Natural killer cell (primary cell): ENCODE measurements around the gene OR4D2. TPM values are rescaled to one million over a fixed set of nuclear protein-coding genes. Genes with fewer than 3 reads are reported as not detected.

Experiments
- ATAC-seq, 3 donors: fragments of 150-1000 bp in 2 of 3; fragments of 200-7000 bp in 1 of 3; cut with Tn5 transposase; 1 replicate in 1 of 3; 2 replicates in 2 of 3; pipeline ENCODE4 v1.10.0; 2021; ENCODE audit warnings: mild to moderate bottlenecking in 2 of 3, moderate library complexity in 2 of 3
- DNase-seq, 2 donors: peaks; one replicate each; pipeline versions ENCODE4 v3.0.0 to v3.0.0-alpha.2; 2013 to 2021; ENCODE audit warnings: mixed read lengths in 1 of 2
- H3K27ac ChIP-seq: one replicate; pipeline ENCODE4 v1.5.1; 2013; ENCODE audit warnings: mild to moderate bottlenecking, low read length
- H3K27me3 ChIP-seq: one replicate; pipeline ENCODE4 v1.6.1; 2013; ENCODE audit warnings: low read length; ENCODE audit not compliant: control insufficient read depth, insufficient read depth
- H3K36me3 ChIP-seq: one replicate; pipeline ENCODE4 v1.6.1; 2013; ENCODE audit warnings: low read length; ENCODE audit not compliant: control insufficient read depth, insufficient read depth
- H3K4me1 ChIP-seq: one replicate; pipeline ENCODE4 v1.6.1; 2013; ENCODE audit warnings: low read length; ENCODE audit not compliant: control insufficient read depth, insufficient read depth
- H3K4me3 ChIP-seq: one replicate; pipeline ENCODE4 v1.5.1; 2013; ENCODE audit warnings: low read length
- H3K9me3 ChIP-seq: one replicate; pipeline ENCODE4 v1.6.1; 2013; ENCODE audit warnings: low read length; ENCODE audit not compliant: control insufficient read depth, insufficient read depth
- H3K27ac Mint-ChIP-seq, 2 donors: one replicate each; pipeline ENCODE4 v1.8.0; 2022; ENCODE audit warnings: mild to moderate bottlenecking in 2 of 2, mixed read lengths in 2 of 2, moderate library complexity in 1 of 2
- H3K27me3 Mint-ChIP-seq, 2 donors: one replicate each; pipeline ENCODE4 v1.8.0; 2022; ENCODE audit warnings: low read depth in 2 of 2, mixed read lengths in 2 of 2
- H3K36me3 Mint-ChIP-seq: one replicate; pipeline ENCODE4 v1.8.0; 2022; ENCODE audit warnings: mixed read lengths
- H3K4me1 Mint-ChIP-seq, 2 donors: one replicate each; pipeline ENCODE4 v1.8.0; 2022; ENCODE audit warnings: mixed read lengths in 2 of 2
- H3K4me3 Mint-ChIP-seq: one replicate; pipeline ENCODE4 v1.8.0; 2022; ENCODE audit warnings: mild to moderate bottlenecking, moderate library complexity, mixed read lengths
- H3K9me3 Mint-ChIP-seq, 2 donors: one replicate each; pipeline ENCODE4 v1.8.0; 2022; ENCODE audit warnings: mixed read lengths in 2 of 2
- WGBS: methylation state at CpG from one replicate; pipeline ENCODE4 v1.1.7; 2013; ENCODE audit warnings: missing lambda C conversion rate; ENCODE audit not compliant: insufficient coverage; 5-methylcytosine and 5-hydroxymethylcytosine counted together
- intact Hi-C: fragments of 100-400 bp; cut with micrococcal nuclease; formaldehyde crosslinking; loops from one replicate; pipeline ENCODE4 v1.14.2; 2022
- total RNA-seq, 4 donors: library from RNA; stranded (reverse); fragments of 120-200 nt in 1 of 4; gene quantifications; one replicate each; pipeline versions ENCODE4 v1.2.3 to v1.2.4, GENCODE V29; 2013 to 2022
- TF ChIP-seq, protein P1 (sequence below): fragments of 200-600 bp; IDR thresholded peaks from one replicate; pipeline ENCODE4 v1.8.0; 2022; ENCODE audit warnings: antibody characterized with exemption

OR4D2 gene
- total RNA-seq, 3 donors from 2014 or later (not counting 1 experiment from before 2014, with no cell fraction given): not detected

DNA sequence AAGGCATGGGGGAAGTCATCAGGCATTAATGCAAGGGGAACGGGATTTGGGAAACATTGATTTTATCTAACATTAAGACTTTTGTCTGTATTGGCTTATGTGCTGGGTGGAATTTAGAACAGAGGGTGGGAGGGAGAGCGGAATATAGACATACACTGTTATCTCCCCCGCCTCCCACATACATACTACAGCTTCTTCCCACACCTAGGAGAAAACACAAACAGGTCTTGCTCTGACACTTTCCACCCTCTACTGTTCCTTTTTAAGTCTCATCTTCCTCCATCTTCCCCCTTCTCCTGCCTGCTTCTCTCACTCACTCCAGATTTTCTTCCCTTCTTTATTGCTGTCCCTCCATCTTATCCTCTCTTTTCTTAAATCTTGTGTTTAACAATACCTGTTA is 18.2 kb upstream of the OR4D2 start:
- peaks cover 17% of the 10 kb centered on the region for H3K4me1 ChIP-seq
- peaks cover 4% of the 10 kb centered on the region for H3K9me3 ChIP-seq
- peaks cover 6 to 18% of the 10 kb centered on the region in 2 donors for H3K9me3 Mint-ChIP-seq
- no peaks in the 10 kb centered on the region for H3K27me3 ChIP-seq
- DNase-seq (no peak), ATAC-seq (no peak)
- H3K4me3 ChIP-seq: no peak overlapping the region
- H3K27ac Mint-ChIP-seq: no peak overlapping the region
- H3K27ac ChIP-seq: no peak overlapping the region
- no peaks in the 10 kb centered on the region for H3K27me3 Mint-ChIP-seq
- H3K36me3 Mint-ChIP-seq: peaks cover 37% of the 10 kb centered on the region
- intact Hi-C loops: no loop called here
- H3K4me3 Mint-ChIP-seq: no peak overlapping the region
- TF ChIP-seq, protein P1, sequence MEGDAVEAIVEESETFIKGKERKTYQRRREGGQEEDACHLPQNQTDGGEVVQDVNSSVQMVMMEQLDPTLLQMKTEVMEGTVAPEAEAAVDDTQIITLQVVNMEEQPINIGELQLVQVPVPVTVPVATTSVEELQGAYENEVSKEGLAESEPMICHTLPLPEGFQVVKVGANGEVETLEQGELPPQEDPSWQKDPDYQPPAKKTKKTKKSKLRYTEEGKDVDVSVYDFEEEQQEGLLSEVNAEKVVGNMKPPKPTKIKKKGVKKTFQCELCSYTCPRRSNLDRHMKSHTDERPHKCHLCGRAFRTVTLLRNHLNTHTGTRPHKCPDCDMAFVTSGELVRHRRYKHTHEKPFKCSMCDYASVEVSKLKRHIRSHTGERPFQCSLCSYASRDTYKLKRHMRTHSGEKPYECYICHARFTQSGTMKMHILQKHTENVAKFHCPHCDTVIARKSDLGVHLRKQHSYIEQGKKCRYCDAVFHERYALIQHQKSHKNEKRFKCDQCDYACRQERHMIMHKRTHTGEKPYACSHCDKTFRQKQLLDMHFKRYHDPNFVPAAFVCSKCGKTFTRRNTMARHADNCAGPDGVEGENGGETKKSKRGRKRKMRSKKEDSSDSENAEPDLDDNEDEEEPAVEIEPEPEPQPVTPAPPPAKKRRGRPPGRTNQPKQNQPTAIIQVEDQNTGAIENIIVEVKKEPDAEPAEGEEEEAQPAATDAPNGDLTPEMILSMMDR: no peak
- peaks cover 21 to 28% of the 10 kb centered on the region in 2 donors for H3K4me1 Mint-ChIP-seq
- WGBS: 94% methylated on average over 2 of the region's 3 CpGs
- H3K36me3 ChIP-seq: no peaks in the 10 kb centered on the region

DNA sequence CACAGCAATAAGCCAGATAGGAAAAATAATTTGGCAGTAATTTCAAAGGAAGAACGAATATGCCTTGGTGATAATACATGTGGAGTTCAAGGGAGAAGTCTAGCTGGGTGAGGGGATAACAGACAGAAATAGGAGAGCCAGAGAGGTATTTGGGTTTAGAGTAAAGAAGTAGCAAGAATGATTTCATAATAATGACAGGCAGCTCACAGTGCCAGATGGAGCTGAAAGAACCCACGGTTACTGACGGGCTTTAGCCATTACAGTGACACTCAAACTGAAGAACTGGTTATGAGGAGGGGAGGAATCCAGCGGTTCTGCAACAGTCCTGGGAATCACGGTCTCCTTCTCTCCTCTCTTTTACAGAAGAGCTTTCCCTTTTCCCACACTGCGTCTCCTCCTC is 16.4 kb upstream of the OR4D2 start:
- TF ChIP-seq, protein P1: no peak

DNA sequence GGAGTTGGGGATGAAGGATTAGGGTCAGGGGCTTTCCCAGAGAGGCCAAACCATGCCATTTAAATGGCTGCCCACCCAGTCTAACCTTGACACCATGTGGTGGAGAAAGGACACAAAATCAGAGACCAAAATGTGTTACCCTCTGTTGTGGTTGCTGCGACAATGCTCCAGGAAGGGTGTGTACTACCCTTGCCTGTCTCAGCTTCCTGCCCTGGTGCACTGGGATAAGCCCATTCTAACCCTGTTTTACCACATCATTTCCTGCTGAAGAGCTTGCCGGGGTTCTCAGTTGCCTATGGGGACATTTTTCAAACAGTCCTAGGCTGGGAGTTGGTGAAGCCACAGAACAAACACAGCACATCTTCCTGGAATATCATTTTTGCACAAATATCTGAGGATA is 13.7 kb upstream of the OR4D2 start:
- 0% methylated on average over 2 of the region's 2 CpGs for WGBS
- peak; percentile 36 to 74 (median 62) for ATAC-seq
- peaks cover 59 to 62% of the 10 kb centered on the region in 2 donors for H3K4me1 Mint-ChIP-seq

More for the DNA sequence above, 16.4 kb upstream of the OR4D2 start:
- Mint-ChIP-seq H3K4me1 (peaks cover 36 to 46% of the 10 kb centered on the region in 2 donors), H3K9me3 (peaks cover 4 to 10% of the 10 kb centered on the region in 2 donors), H3K4me3 (no peak overlapping the region), H3K36me3 (peaks cover 20% of the 10 kb centered on the region), H3K27ac (no peak overlapping the region), H3K27me3 (no peaks in the 10 kb centered on the region)
- intact Hi-C loops: no loop called here
- WGBS: 97% methylated on average over 6 of the region's 6 CpGs
- ATAC-seq (no peak), DNase-seq (no peak)
- no peak overlapping the region for H3K27ac ChIP-seq
- H3K9me3 ChIP-seq: no peaks in the 10 kb centered on the region
- H3K4me3 ChIP-seq: no peak overlapping the region
- no peaks in the 10 kb centered on the region for H3K36me3 ChIP-seq
- peaks cover 28% of the 10 kb centered on the region for H3K4me1 ChIP-seq
- H3K27me3 ChIP-seq: no peaks in the 10 kb centered on the region

More for the DNA sequence above, 13.7 kb upstream of the OR4D2 start:
- H3K4me3 ChIP-seq: no peak overlapping the region
- peak overlapping the region; percentile 87 for H3K27ac ChIP-seq
- H3K36me3 ChIP-seq: no peaks in the 10 kb centered on the region
- TF ChIP-seq, protein P1: no peak
- no peaks in the 10 kb centered on the region for H3K9me3 ChIP-seq
- Mint-ChIP-seq H3K27ac (peak overlapping the region; percentile 86 to 93), H3K36me3 (no peaks in the 10 kb centered on the region), H3K4me3 (peak overlapping the region; percentile 78), H3K27me3 (no peaks in the 10 kb centered on the region), H3K9me3 (no peaks in the 10 kb centered on the region)
- no peaks in the 10 kb centered on the region for H3K27me3 ChIP-seq
- intact Hi-C loops: no loop called here
- H3K4me1 ChIP-seq: peaks cover 51% of the 10 kb centered on the region
- peak in 1 of 2 donors; percentile 88 for DNase-seq
